OCI-LY3 (cell line): ENCODE results near the gene BABAM2.

Experiments used
- CTCF ChIP-seq: fragments of 200-600, 300-600 bp; sonication (generic); IDR thresholded peaks from 2 replicates; pipeline ENCODE4 v1.5.1; 2014; ENCODE audit warnings: antibody characterized with exemption, low read length, low read depth
- EZH2phosphoT487 ChIP-seq: fragments of 200-600 bp; shearing (Covaris generic); IDR thresholded peaks from 2 replicates; pipeline ENCODE4 v1.6.1; 2018; ENCODE audit warnings: antibody characterized with exemption, mixed run types, low read depth

- TF ChIP-seq CTCF (no peak), EZH2phosphoT487 (no peak)
Measured at GRCh38 chr2:28102455-28102874, 211.9 kb downstream of the BABAM2 start.
